Body of pancreas (tissue), 4 donors: Measurements from ENCODE around the gene KLRF2.

Experiments
- POLR2A ChIP-seq, 3 donors: fragments of 450-650 bp; IDR thresholded peaks; one replicate each; pipeline ENCODE4 v1.6.1; 2016; ENCODE audit warnings: antibody characterized with exemption in 3 of 3, mild to moderate bottlenecking in 2 of 3
- TF ChIP-seq, protein P1 (sequence below), 7 experiments: fragments of 450-650 bp in 4 of 7; fragments of 200-600 bp in 3 of 7; sonication (generic) in 3 of 7; IDR thresholded peaks; one replicate each; pipeline ENCODE4 v1.5.1; 2016 to 2019; ENCODE audit warnings: antibody characterized with exemption in 7 of 7

DNA sequence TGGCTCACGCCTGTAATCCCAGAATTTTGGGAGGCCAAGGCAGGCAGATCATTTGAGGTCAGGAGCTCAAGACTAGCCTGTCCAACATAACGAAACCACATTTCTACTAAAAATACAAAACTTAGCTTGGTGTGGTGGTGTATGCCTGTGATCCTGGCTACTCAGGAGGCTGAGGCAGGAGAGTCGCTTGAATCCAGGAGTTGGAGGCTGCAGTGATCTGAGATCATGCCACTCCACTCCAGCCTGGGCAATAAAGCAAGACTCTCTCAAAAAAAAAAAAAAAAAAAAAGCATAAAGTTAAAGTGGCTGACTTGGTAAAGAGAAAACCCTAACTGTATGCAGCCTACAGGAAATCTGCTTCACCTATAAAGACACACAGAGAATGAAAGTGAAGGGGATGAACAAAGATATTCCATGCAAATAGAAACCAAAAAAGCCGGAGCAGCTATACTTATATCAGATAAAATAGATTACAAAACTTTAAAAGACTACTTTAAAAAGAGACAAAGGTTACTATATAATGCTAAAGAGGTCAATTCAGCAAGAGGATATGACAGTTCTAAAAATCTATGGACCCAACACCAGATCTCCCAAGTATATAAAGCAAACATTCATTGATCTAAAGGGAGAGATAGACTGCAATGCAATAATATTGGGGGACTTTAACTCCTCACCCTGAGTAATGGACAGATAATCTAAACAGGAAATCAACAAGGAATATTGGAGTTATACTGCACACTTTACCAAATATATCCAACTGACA is 16.2 kb upstream of the KLRF2 start:
- TF ChIP-seq, protein P1, sequence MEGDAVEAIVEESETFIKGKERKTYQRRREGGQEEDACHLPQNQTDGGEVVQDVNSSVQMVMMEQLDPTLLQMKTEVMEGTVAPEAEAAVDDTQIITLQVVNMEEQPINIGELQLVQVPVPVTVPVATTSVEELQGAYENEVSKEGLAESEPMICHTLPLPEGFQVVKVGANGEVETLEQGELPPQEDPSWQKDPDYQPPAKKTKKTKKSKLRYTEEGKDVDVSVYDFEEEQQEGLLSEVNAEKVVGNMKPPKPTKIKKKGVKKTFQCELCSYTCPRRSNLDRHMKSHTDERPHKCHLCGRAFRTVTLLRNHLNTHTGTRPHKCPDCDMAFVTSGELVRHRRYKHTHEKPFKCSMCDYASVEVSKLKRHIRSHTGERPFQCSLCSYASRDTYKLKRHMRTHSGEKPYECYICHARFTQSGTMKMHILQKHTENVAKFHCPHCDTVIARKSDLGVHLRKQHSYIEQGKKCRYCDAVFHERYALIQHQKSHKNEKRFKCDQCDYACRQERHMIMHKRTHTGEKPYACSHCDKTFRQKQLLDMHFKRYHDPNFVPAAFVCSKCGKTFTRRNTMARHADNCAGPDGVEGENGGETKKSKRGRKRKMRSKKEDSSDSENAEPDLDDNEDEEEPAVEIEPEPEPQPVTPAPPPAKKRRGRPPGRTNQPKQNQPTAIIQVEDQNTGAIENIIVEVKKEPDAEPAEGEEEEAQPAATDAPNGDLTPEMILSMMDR (IDR thresholded peaks at IDR 0.05), result no peak
- TF ChIP-seq POLR2A (IDR thresholded peaks at IDR 0.05), result no peak
